AG08395 (cell line): ENCODE measurements around the gene PC.

ENCODE experiments used
- DNase-seq: peaks from one replicate; pipeline ENCODE4 v3.0.0; 2012; ENCODE audit warnings: mixed read lengths, low spot score

The PC gene

GRCh38 chr11:66867425-66868040 is 90.7 kb downstream of the PC start:
- DNase-seq: no peak

- DNase-seq: no peak
These were observed 91.6 kb downstream of the PC start for GRCh38 chr11:66866511-66866986.

- no peak for DNase-seq
These were observed 92.2 kb downstream of the PC start for GRCh38 chr11:66866007-66866406.

GRCh38 chr11:66864924-66865697 is 93.1 kb downstream of the PC start:
- no peak for DNase-seq

GRCh38 chr11:66864172-66864901 is 93.8 kb downstream of the PC start:
- no peak for DNase-seq

GRCh38 chr11:66863428-66864125 is 94.6 kb downstream of the PC start:
- no peak for DNase-seq

- no peak for DNase-seq
These were observed 95.6 kb downstream of the PC start for GRCh38 chr11:66862559-66863037.

GRCh38 chr11:66861774-66862558 is 96.2 kb downstream of the PC start:
- no peak for DNase-seq

GRCh38 chr11:66861038-66861773 is 97.0 kb downstream of the PC start:
- DNase-seq: no peak

- DNase-seq: no peak
These were observed 97.7 kb downstream of the PC start for GRCh38 chr11:66860449-66860831.

GRCh38 chr11:66859686-66860448 is 98.3 kb downstream of the PC start:
- DNase-seq: no peak

- DNase-seq: no peak
These were observed 99.1 kb downstream of the PC start for GRCh38 chr11:66858939-66859685.

- DNase-seq: no peak
These were observed 99.8 kb downstream of the PC start for GRCh38 chr11:66858186-66858938.

GRCh38 chr11:66857927-66858185 is 100.3 kb downstream of the PC start:
- DNase-seq: no peak

GRCh38 chr11:66857234-66857926 is 100.8 kb downstream of the PC start:
- peak; percentile 17 for DNase-seq

GRCh38 chr11:66856496-66857233 is 101.5 kb downstream of the PC start, which contains the start of gene LRFN4:
Gene LRFN4, plus strand, starts transcription at chr11:66857064. Its CDS starts 681 bp downstream, at chr11:66857745.
- peak; percentile 54 for DNase-seq
